ENCODE data around the gene TPM4. TPM values are rescaled to one million over a fixed set of nuclear protein-coding genes. Genes with fewer than 3 reads are reported as not detected.

TPM4 gene
- total and polyA plus RNA-seq, 8 donors = 437 to 631 (median 556) TPM

- H3K9me3 ChIP-seq = no peaks in the 10 kb centered on the region
- intact Hi-C loops (cut with DNase I) = loop anchor here in 1 of 2 donors (5.0 kb wide), 1 partner anchor 141 kb away; no protein-coding TSS in a partner anchor
- no peaks in the 10 kb centered on the region for H3K36me3 ChIP-seq
- peaks cover 5 to 8% of the 10 kb centered on the region in 2 donors for H3K4me1 ChIP-seq
- TF ChIP-seq CTCF (IDR thresholded peaks at IDR 0.05) = peak; percentile 96 to 99
- H3K4me3 ChIP-seq = no peak overlapping the region
- peak; percentile 66 to 95 (median 82) for DNase-seq
- H3K27ac ChIP-seq = no peak overlapping the region
- H3K27me3 ChIP-seq = no peaks in the 10 kb centered on the region
- ATAC-seq = peak; percentile 99
Observed at GRCh38 chr19:16041299-16041990, 34.9 kb upstream of the TPM4 start.

- no peaks in the 10 kb centered on the region for H3K36me3 ChIP-seq
- ATAC-seq (no peak), DNase-seq (no peak)
- H3K4me1 ChIP-seq = peaks cover 5 to 8% of the 10 kb centered on the region in 2 donors
- no peaks in the 10 kb centered on the region for H3K27me3 ChIP-seq
- intact Hi-C loops (cut with DNase I) = loop anchor here in 1 of 2 donors (5.0 kb wide), 1 partner anchor 140 kb away; no protein-coding TSS in a partner anchor
- no peak overlapping the region for H3K27ac ChIP-seq
- H3K9me3 ChIP-seq = no peaks in the 10 kb centered on the region
- no peak for TF ChIP-seq CTCF (IDR thresholded peaks at IDR 0.05)
- H3K4me3 ChIP-seq = no peak overlapping the region
Observed at GRCh38 chr19:16041991-16042386, 34.3 kb upstream of the TPM4 start.

- intact Hi-C loops (cut with DNase I) = loop anchor here in 1 of 2 donors (5.0 kb wide), 1 partner anchor 140 kb away; no protein-coding TSS in a partner anchor
- no peak for ATAC-seq
Observed at GRCh38 chr19:16042533-16043085, 33.7 kb upstream of the TPM4 start.

GRCh38 chr19:16043156-16043757 is 33.0 kb upstream of the TPM4 start:
- H3K4me3 ChIP-seq = no peak overlapping the region
- intact Hi-C loops (cut with DNase I) = loop anchor here in 1 of 2 donors (5.0 kb wide), 1 partner anchor 139 kb away; no protein-coding TSS in a partner anchor
- H3K36me3 ChIP-seq = no peaks in the 10 kb centered on the region
- no peaks in the 10 kb centered on the region for H3K27me3 ChIP-seq
- no peak overlapping the region for H3K27ac ChIP-seq
- peaks cover 5 to 8% of the 10 kb centered on the region in 2 donors for H3K4me1 ChIP-seq
- H3K9me3 ChIP-seq = no peaks in the 10 kb centered on the region
- no peak for TF ChIP-seq CTCF (IDR thresholded peaks at IDR 0.05)
- DNase-seq (no peak), ATAC-seq (no peak)

More at GRCh38 chr19:16042533-16043085, 33.7 kb upstream of the TPM4 start:
- no peak overlapping the region for H3K4me3 ChIP-seq
- no peaks in the 10 kb centered on the region for H3K36me3 ChIP-seq
- no peak for DNase-seq
- no peaks in the 10 kb centered on the region for H3K9me3 ChIP-seq
- peaks cover 5 to 8% of the 10 kb centered on the region in 2 donors for H3K4me1 ChIP-seq
- H3K27me3 ChIP-seq = no peaks in the 10 kb centered on the region
- no peak for TF ChIP-seq CTCF (IDR thresholded peaks at IDR 0.05)
- no peak overlapping the region for H3K27ac ChIP-seq

GRCh38 chr19:16044746-16045145 is 31.5 kb upstream of the TPM4 start:
- intact Hi-C loops (cut with DNase I) = loop anchor here in 1 of 2 donors (5.0 kb wide), 1 partner anchor 138 kb away; no protein-coding TSS in a partner anchor
- peaks cover 5 to 8% of the 10 kb centered on the region in 2 donors for H3K4me1 ChIP-seq
- no peaks in the 10 kb centered on the region for H3K36me3 ChIP-seq
- no peaks in the 10 kb centered on the region for H3K9me3 ChIP-seq
- ATAC-seq (no peak), DNase-seq (no peak)
- H3K27me3 ChIP-seq = no peaks in the 10 kb centered on the region
- H3K4me3 ChIP-seq = no peak overlapping the region
- TF ChIP-seq CTCF (IDR thresholded peaks at IDR 0.05) = no peak
- no peak overlapping the region for H3K27ac ChIP-seq

Data from left lung (tissue), 10 donors.